AG10803 (cell line): ENCODE data around the gene FAM89B.

Experiments
- DNase-seq: peaks from one replicate; pipeline ENCODE4 v3.0.0; 2010; ENCODE audit warnings: low read depth
- H3K4me3 ChIP-seq: 2 replicates; pipeline ENCODE4 v1.5.1; 2011; ENCODE audit warnings: mild to moderate bottlenecking, low read length, control low read depth
- TF ChIP-seq, protein P1 (sequence below): conservative IDR thresholded peaks from 2 replicates; pipeline ENCODE4 v1.5.1; 2011; ENCODE audit warnings: mild to moderate bottlenecking, low read length, control low read depth, inconsistent platforms

FAM89B gene

DNA sequence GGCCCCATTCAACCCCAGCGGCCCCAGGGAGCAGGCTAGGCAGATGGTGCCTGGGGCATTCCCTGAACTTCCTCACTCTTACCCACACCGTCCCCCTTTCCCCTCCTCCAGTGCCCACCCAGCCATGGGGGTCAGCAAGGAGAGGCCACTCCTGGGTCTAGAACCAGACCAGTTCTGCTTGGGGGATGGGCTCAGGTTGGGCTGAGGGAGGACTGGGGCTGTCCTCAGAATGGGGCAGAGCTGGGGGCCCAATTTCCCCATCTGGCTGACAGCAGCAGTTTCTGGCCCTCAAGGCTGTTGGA, 35.1 kb upstream of the FAM89B start:
- TF ChIP-seq, protein P1, sequence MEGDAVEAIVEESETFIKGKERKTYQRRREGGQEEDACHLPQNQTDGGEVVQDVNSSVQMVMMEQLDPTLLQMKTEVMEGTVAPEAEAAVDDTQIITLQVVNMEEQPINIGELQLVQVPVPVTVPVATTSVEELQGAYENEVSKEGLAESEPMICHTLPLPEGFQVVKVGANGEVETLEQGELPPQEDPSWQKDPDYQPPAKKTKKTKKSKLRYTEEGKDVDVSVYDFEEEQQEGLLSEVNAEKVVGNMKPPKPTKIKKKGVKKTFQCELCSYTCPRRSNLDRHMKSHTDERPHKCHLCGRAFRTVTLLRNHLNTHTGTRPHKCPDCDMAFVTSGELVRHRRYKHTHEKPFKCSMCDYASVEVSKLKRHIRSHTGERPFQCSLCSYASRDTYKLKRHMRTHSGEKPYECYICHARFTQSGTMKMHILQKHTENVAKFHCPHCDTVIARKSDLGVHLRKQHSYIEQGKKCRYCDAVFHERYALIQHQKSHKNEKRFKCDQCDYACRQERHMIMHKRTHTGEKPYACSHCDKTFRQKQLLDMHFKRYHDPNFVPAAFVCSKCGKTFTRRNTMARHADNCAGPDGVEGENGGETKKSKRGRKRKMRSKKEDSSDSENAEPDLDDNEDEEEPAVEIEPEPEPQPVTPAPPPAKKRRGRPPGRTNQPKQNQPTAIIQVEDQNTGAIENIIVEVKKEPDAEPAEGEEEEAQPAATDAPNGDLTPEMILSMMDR, result no peak
- H3K4me3 ChIP-seq, result no peak overlapping the region
- DNase-seq, result no peak

DNA sequence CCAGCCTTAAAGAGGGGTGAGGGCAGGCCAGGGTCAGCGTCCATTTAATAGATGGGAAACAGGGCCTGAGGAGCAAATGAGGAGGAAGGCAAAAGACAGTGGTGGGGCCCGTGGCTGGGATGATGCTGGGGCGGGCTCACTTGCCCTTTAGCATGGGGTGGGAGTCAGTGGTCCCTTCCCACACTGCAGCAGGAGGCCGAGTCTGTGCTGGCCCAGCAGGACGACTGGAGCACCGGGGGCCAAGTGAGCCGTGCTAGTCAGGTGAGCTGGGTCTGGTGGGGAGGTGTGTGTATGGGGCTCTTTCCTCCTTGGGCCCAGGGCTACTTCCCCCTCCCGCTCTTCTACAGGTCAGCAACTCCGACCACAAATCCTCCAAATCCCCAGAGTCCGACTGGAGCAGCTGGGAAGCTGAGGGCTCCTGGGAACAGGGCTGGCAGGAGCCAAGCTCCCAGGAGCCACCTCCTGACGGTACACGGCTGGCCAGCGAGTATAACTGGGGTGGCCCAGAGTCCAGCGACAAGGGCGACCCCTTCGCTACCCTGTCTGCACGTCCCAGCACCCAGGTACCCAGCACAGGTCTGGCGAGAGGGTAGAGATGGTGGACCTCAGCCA, 34.6 kb upstream of the FAM89B start:
- DNase-seq, result no peak
- TF ChIP-seq, protein P1, result no peak
- H3K4me3 ChIP-seq, result no peak overlapping the region

DNA sequence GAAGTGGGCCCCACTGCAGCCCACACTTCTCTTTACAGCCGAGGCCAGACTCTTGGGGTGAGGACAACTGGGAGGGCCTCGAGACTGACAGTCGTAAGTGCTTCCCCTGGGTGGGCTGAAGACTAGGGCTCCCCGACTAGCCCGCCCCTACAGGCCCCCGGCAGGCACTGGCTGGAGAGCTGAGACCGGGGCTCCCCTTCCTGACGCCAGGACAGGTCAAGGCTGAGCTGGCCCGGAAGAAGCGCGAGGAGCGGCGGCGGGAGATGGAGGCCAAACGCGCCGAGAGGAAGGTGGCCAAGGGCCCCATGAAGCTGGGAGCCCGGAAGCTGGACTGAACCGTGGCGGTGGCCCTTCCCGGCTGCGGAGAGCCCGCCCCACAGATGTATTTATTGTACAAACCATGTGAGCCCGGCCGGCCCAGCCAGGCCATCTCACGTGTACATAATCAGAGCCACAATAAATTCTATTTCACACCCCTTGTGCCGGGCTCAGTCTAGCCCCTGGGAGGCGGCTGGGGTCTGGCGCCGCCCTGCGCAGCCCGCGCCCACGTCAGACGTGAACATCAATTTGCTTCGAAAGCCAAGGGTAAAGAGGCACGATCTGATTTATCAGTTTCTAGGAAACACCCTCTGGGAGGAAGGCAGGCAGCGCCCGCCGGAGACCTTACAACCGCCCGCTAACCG, 34.0 kb upstream of the FAM89B start:
- no peak overlapping the region for H3K4me3 ChIP-seq
- TF ChIP-seq, protein P1, result no peak

DNA sequence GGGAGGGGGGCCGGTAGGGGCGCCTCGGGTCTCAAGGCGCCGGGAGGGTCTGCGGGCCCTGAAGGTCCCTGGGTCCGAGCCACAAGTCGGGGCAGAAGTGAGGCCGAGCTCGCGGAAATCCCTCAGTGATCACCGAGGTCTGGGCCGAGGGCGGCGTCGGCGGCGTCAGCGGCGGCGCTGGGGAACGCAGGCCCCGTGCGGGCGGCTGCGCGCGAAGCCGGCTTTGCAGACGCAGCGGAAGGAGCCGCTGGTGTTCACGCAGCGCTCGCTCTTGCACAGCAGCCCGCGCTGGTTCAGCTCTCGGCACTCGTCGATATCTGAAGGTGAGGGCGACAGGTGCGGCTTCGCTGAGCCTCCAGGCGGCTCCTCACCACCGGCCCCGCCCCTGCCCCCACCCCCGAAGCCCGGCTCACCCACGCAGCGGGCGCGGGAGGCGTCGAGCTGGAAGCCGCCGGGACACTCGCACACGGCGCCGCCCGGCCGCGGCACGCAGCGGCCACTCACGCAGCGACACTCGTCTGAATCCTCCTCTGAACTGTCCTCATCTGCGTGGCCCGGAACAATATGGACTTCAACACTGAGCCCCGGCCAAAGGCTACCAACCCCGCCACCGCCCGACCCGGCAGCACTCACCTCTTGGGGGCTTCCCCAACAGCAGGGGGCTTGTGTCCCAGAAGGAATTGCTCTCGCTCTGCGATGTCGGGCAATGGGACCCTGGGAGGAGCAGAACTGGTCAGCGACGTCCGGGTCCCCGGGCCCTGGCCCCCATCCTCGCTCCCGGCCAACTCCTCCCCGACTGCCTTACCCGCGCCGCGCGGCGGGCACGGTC, 33.2 kb upstream of the FAM89B start:
- TF ChIP-seq, protein P1, result no peak
- DNase-seq, result no peak
- H3K4me3 ChIP-seq, result no peak overlapping the region

More for the DNA sequence above, 34.0 kb upstream of the FAM89B start:
- DNase-seq, result no peak

DNA sequence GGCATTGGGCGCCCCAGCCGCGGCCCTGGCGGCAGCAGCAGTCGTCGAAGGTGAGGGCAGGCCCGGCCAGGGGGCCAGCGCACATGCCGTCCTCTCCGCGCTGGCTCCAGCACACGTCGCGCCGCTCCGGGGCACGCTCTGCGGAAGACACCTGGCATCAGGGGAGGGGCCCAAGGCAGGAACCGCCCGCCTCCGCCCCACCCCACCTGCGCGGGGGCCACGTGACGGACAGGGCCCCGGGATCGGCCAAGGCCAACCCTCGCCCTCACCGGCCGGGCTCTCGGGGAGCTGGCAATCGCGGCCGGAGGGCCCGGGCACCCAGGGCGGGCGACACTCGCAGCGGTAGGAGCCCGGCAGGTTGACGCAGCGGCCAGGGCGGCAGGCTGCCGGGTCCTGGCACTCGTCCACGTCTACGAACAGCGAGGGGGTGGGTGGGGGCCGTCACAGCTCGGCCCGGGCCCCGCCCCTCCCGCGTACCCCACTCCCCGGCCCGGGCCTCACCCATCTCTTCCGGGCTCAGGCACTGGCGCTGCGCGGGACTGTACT, 32.5 kb upstream of the FAM89B start:
- peak overlapping the region; percentile 59 for H3K4me3 ChIP-seq
- TF ChIP-seq, protein P1, result no peak
- DNase-seq, result no peak

DNA sequence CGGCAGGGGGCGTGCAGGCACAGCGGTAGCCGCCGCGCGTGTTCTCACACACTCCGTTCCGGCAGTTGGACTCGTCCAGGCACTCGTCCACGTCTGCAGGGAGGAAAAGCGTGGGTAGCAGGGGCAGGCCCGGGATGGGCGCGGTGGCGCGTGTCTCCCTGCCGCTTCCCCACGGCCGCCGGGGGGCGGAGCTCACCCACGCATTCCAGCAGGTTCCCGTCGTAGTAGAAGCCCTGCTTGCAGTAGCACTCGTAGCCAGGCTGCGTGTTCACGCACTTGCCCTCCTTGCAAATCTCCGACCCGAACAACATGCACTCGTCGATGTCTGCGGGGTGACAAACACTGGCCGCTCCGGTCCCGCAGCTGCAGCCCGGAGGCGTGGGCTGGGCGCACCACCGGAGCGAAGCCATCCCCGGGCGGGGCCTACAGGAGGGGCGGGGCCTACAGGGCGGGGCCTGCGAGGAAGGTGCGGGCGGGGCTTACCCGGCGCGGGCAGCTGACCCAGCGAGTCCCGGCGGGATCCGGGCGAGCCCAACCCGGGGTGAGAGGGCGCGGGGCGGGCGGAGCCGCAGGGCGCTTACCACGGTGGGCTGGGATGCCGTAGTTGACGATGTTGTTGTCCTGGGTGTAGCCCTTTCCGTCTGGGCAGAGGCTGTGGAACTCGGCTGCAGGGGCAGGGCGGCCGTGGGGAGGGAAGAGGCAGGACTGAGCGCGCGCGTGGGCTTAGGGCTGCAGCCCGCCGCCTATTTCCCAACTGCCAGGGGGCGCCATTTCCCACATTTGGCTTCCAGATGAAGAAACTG, 31.8 kb upstream of the FAM89B start:
- peak; percentile 85 for DNase-seq
- TF ChIP-seq, protein P1, result peak; percentile 73
- peak overlapping the region; percentile 60 for H3K4me3 ChIP-seq
